GM23338 (cell line): ENCODE results near the gene CACNB2. TPM values are rescaled to one million over a fixed set of nuclear protein-coding genes. Genes with fewer than 3 reads are reported as not detected.

Source experiments
- ATAC-seq: fragments of 200-7000 bp; cut with Tn5 transposase; 3 replicates; pipeline ENCODE4 v1.9.1; 2020
- DNase-seq: peaks from one replicate; pipeline ENCODE4 v3.0.0-alpha.2; 2015; ENCODE audit warnings: low spot score
- H2AFZ ChIP-seq: fragments of 200-600 bp; sonication (generic); 2 replicates; pipeline ENCODE4 v1.8.0; 2016; ENCODE audit warnings: antibody characterized with exemption, mild to moderate bottlenecking, moderate library complexity
- H3F3A ChIP-seq: fragments of 200-600 bp; sonication (generic); replicated peaks from 2 replicates; pipeline ENCODE4 v1.8.0; 2017; ENCODE audit warnings: antibody characterized with exemption, mixed run types, low read depth
- H3K27ac ChIP-seq: fragments of 200-600 bp; sonication (generic); 2 replicates; pipeline ENCODE4 v1.6.1; 2016; ENCODE audit warnings: low read depth
- H3K27me3 ChIP-seq: fragments of 200-600 bp; sonication (generic); 2 replicates; pipeline ENCODE4 v1.8.0; 2016; ENCODE audit warnings: mild to moderate bottlenecking, mixed run types, moderate library complexity; ENCODE audit not compliant: insufficient read depth
- H3K36me3 ChIP-seq: fragments of 200-600 bp; sonication (generic); 2 replicates; pipeline ENCODE4 v1.8.0; 2016; ENCODE audit warnings: mild to moderate bottlenecking; ENCODE audit not compliant: insufficient read depth
- H3K4me1 ChIP-seq: fragments of 200-600 bp; sonication (generic); 2 replicates; pipeline ENCODE4 v1.8.0; 2016; ENCODE audit warnings: mild to moderate bottlenecking, moderate library complexity; ENCODE audit not compliant: insufficient read depth
- H3K4me2 ChIP-seq: fragments of 200-600 bp; sonication (generic); 2 replicates; pipeline ENCODE4 v1.7.1; 2017; ENCODE audit warnings: mixed run types
- H3K4me3 ChIP-seq: fragments of 200-600 bp; sonication (generic); 2 replicates; pipeline ENCODE4 v1.6.1; 2016; ENCODE audit warnings: mixed run types
- H3K79me2 ChIP-seq: fragments of 200-600 bp; sonication (generic); replicated peaks from 2 replicates; pipeline ENCODE4 v1.8.0; 2017; ENCODE audit warnings: mild to moderate bottlenecking; ENCODE audit not compliant: insufficient read depth
- H3K9me2 ChIP-seq: fragments of 200-600 bp; sonication (generic); 2 replicates; pipeline ENCODE4 v1.8.0; 2017; ENCODE audit not compliant: insufficient read depth
- H4K20me1 ChIP-seq: fragments of 200-600 bp; sonication (generic); replicated peaks from 2 replicates; pipeline ENCODE4 v1.8.0; 2017; ENCODE audit warnings: mild to moderate bottlenecking; ENCODE audit not compliant: insufficient read depth
- H3K27ac Mint-ChIP-seq: 2 replicates; pipeline ENCODE4 v1.8.0; 2020; ENCODE audit warnings: inconsistent platforms, mild to moderate bottlenecking, moderate library complexity, mixed read lengths
- H3K27me3 Mint-ChIP-seq: 3 replicates; pipeline ENCODE4 v1.8.0; 2022; ENCODE audit warnings: low read depth, mild to moderate bottlenecking, moderate library complexity, mixed read lengths, inconsistent platforms; ENCODE audit not compliant: insufficient read depth, poor library complexity
- H3K36me3 Mint-ChIP-seq: 3 replicates; pipeline ENCODE4 v1.8.0; 2021; ENCODE audit warnings: low read depth, mild to moderate bottlenecking, inconsistent platforms, moderate library complexity, mixed read lengths
- H3K4me1 Mint-ChIP-seq: 3 replicates; pipeline ENCODE4 v1.8.0; 2020; ENCODE audit warnings: mild to moderate bottlenecking, inconsistent platforms, mixed read lengths
- H3K4me3 Mint-ChIP-seq: 3 replicates; pipeline ENCODE4 v1.8.0; 2021; ENCODE audit warnings: moderate library complexity, mild to moderate bottlenecking, inconsistent platforms, mixed read lengths
- H3K9me3 Mint-ChIP-seq: 3 replicates; pipeline ENCODE4 v1.8.0; 2020; ENCODE audit warnings: moderate library complexity, mild to moderate bottlenecking, inconsistent platforms, mixed read lengths
- CREB1 ChIP-seq: fragments of 250-450 bp; sonication (Bioruptor Pico); IDR thresholded peaks from 2 replicates; pipeline ENCODE4 v1.5.0; 2020; ENCODE audit warnings: low read depth, mild to moderate bottlenecking, moderate library complexity
- CTCF ChIP-seq, 2 experiments: fragments of 200-600 bp in 1 of 2; sonication (generic) in 1 of 2; conservative IDR thresholded peaks; 2 replicates each; pipeline versions ENCODE4 v1.5.1 to v1.6.1; 2016 to 2017; ENCODE audit warnings: antibody characterized with exemption in 2 of 2, low read depth in 2 of 2, mild to moderate bottlenecking in 2 of 2, moderate library complexity in 1 of 2
- ETS1 ChIP-seq: IDR thresholded peaks from 2 replicates; pipeline ENCODE4 v1.6.1; 2016; ENCODE audit warnings: antibody characterized with exemption
- EZH2 ChIP-seq: fragments of 200-600 bp; sonication (generic); IDR thresholded peaks from one replicate; pipeline ENCODE4 v1.8.0; 2017; ENCODE audit warnings: antibody characterized with exemption, mild to moderate bottlenecking, low read depth; ENCODE audit not compliant: unreplicated experiment
- EZH2phosphoT487 ChIP-seq: fragments of 200-600 bp; sonication (generic); IDR thresholded peaks from one replicate; pipeline ENCODE4 v1.8.1; 2018; ENCODE audit warnings: antibody characterized with exemption; ENCODE audit not compliant: unreplicated experiment
- JUNB ChIP-seq: IDR thresholded peaks from one replicate; pipeline ENCODE4 v1.6.1; 2016; ENCODE audit warnings: antibody characterized with exemption; ENCODE audit not compliant: unreplicated experiment
- NANOG ChIP-seq: IDR thresholded peaks from 2 replicates; pipeline ENCODE4 v1.6.1; 2016; ENCODE audit warnings: antibody characterized with exemption, borderline replicate concordance
- POLR2AphosphoS5 ChIP-seq: IDR thresholded peaks from 2 replicates; pipeline ENCODE4 v1.6.1; 2016; ENCODE audit warnings: antibody characterized with exemption, low read depth
- REST ChIP-seq: IDR thresholded peaks from one replicate; pipeline ENCODE4 v1.6.1; 2018; ENCODE audit warnings: antibody characterized with exemption; ENCODE audit not compliant: unreplicated experiment
- STAT1 ChIP-seq: IDR thresholded peaks from one replicate; pipeline ENCODE4 v1.6.1; 2016; ENCODE audit warnings: antibody characterized with exemption; ENCODE audit not compliant: unreplicated experiment
- ZNF114 ChIP-seq: fragments of 250-450 bp; sonication (Bioruptor Pico); IDR thresholded peaks from 2 replicates; pipeline ENCODE4 v1.5.0; 2020; ENCODE audit warnings: mild to moderate bottlenecking, moderate library complexity
- ZNF331 ChIP-seq: fragments of 250-450 bp; sonication (Bioruptor Pico); IDR thresholded peaks from 2 replicates; pipeline ENCODE4 v1.5.0; 2020; ENCODE audit warnings: low read depth, mild to moderate bottlenecking, moderate library complexity
- ZNF462 ChIP-seq: fragments of 250-450 bp; sonication (Bioruptor Pico); IDR thresholded peaks from 2 replicates; pipeline ENCODE4 v1.5.0; 2020; ENCODE audit warnings: mild to moderate bottlenecking, moderate library complexity
- polyA plus RNA-seq: library from polyadenylated mRNA; unstranded; fragments of >200 nt; fragmentation: Nextera tagmentation; extraction: Ambion mirVana; gene quantifications from 2 replicates; pipeline ENCODE4 v1.2.1, GENCODE V29; 2016
- total RNA-seq: library from RNA; depleted of rRNA; stranded (reverse); fragments of >200 nt; shearing (Covaris generic); gene quantifications from 2 replicates; pipeline ENCODE4 v1.2.3, GENCODE V29; 2014

The CACNB2 gene
- total and polyA plus RNA-seq, 2 experiments from 2014 or later, result 5.0 to 5.9 TPM

- Histone ChIP-seq H3K4me3 (no peak overlapping the region), H3K36me3 (no peaks in the 10 kb centered on the region), H3K4me1 (no peaks in the 10 kb centered on the region), H3K27ac (no peak overlapping the region), H3K4me2 (no peak overlapping the region), H3K27me3 (no peaks in the 10 kb centered on the region), H2AFZ (no peak overlapping the region), H4K20me1 (no peaks in the 10 kb centered on the region), H3F3A (no peaks in the 10 kb centered on the region), H3K79me2 (no peaks in the 10 kb centered on the region), H3K9me2 (no peaks in the 10 kb centered on the region)
- Mint-ChIP-seq H3K4me3 (no peak overlapping the region), H3K36me3 (no peaks in the 10 kb centered on the region), H3K9me3 (no peaks in the 10 kb centered on the region), H3K27me3 (no peaks in the 10 kb centered on the region), H3K27ac (no peak overlapping the region), H3K4me1 (peaks cover 6% of the 10 kb centered on the region; the same call in 2 of the 3 replicates)
- DNase-seq, result no peak
- TF ChIP-seq JUNB (no peak), ZNF462 (CRISPR knock-in tag) (no peak), NANOG (no peak), ETS1 (no peak), POLR2AphosphoS5 (no peak), STAT1 (no peak), CTCF (conservative IDR thresholded peaks at IDR 0.05; ENCODE audit: low read depth in 2 of 2) (no peak), EZH2phosphoT487 (no peak), ZNF331 (CRISPR knock-in tag) (no peak), CREB1 (CRISPR knock-in tag) (no peak), REST (no peak), EZH2 (no peak), ZNF114 (no peak)
- ATAC-seq, result no peak
Observed at GRCh38 chr10:18414061-18414460, 273.8 kb downstream of the CACNB2 start.
